Mononuclear cell (primary cell): ENCODE data around the gene CCDC71L. TPM values are rescaled to one million over a fixed set of nuclear protein-coding genes. Genes with fewer than 3 reads are reported as not detected.

ENCODE experiments used
- H3K27me3 ChIP-seq: 2 replicates; pipeline ENCODE4 v1.6.0; 2011; ENCODE audit warnings: low read length, control low read depth; ENCODE audit not compliant: insufficient read depth
- H3K4me1 ChIP-seq: 2 replicates; pipeline ENCODE4 v1.5.1; 2011; ENCODE audit warnings: mild to moderate bottlenecking, low read length, control low read depth; ENCODE audit not compliant: insufficient read depth
- H3K4me3 ChIP-seq: 2 replicates; pipeline ENCODE4 v1.5.1; 2011; ENCODE audit warnings: mild to moderate bottlenecking, low read length, moderate library complexity
- H3K9me3 ChIP-seq: 2 replicates; pipeline ENCODE4 v1.5.1; 2011; ENCODE audit warnings: low read depth, mild to moderate bottlenecking, control low read depth, low read length
- total RNA-seq: library from RNA; depleted of rRNA; stranded (reverse); fragments of >200 nt; gene quantifications from one replicate; pipeline ENCODE4 v1.2.3, GENCODE V29; 2012

The CCDC71L gene
- total RNA-seq, 1 donor: 34.5 TPM

GRCh38 chr7:106609416-106609815 is 51.5 kb downstream of the CCDC71L start:
- no peaks in the 10 kb centered on the region for H3K4me1 ChIP-seq
- H3K9me3 ChIP-seq: no peaks in the 10 kb centered on the region
- H3K27me3 ChIP-seq: peaks cover 3% of the 10 kb centered on the region
- H3K4me3 ChIP-seq: no peak overlapping the region

GRCh38 chr7:106608661-106609060 is 52.3 kb downstream of the CCDC71L start:
- Histone ChIP-seq H3K27me3 (peaks cover 3% of the 10 kb centered on the region), H3K4me1 (no peaks in the 10 kb centered on the region), H3K9me3 (no peaks in the 10 kb centered on the region), H3K4me3 (no peak overlapping the region)

Other genes with a start within 250 kb of the CCDC71L start
- 81.3 TPM for gene PIK3CG, start 204.1 kb upstream of the CCDC71L start, total RNA-seq